Spinal cord (tissue), 10 donors: ENCODE data around the gene FXYD3. TPM values are rescaled to one million over a fixed set of nuclear protein-coding genes. Genes with fewer than 3 reads are reported as not detected.

Source experiments
- DNase-seq, 6 donors: peaks; one replicate each; pipeline versions ENCODE4 v3.0.0 to v3.0.0-alpha.2; 2013 to 2015; ENCODE audit warnings: low spot score in 6 of 6, low read depth in 4 of 6
- H3K27ac ChIP-seq: one replicate; pipeline ENCODE4 v1.5.1; 2013; ENCODE audit warnings: low read depth, low read length, control low read depth
- H3K27me3 ChIP-seq: one replicate; pipeline ENCODE4 v1.6.1; 2013; ENCODE audit warnings: low read length; ENCODE audit not compliant: control insufficient read depth, insufficient read depth
- H3K36me3 ChIP-seq: one replicate; pipeline ENCODE4 v1.6.1; 2013; ENCODE audit warnings: low read length; ENCODE audit not compliant: control insufficient read depth, insufficient read depth
- H3K4me1 ChIP-seq: one replicate; pipeline ENCODE4 v1.6.1; 2013; ENCODE audit warnings: low read length; ENCODE audit not compliant: control insufficient read depth, insufficient read depth
- H3K4me3 ChIP-seq: one replicate; pipeline ENCODE4 v1.5.1; 2013; ENCODE audit warnings: low read depth, low read length, control low read depth
- H3K9me3 ChIP-seq: one replicate; pipeline ENCODE4 v1.6.1; 2013; ENCODE audit warnings: low read length; ENCODE audit not compliant: control insufficient read depth, insufficient read depth
- WGBS: methylation state at CpG from one replicate; pipeline ENCODE4 v1.1.5; 2013; ENCODE audit warnings: missing lambda C conversion rate; ENCODE audit not compliant: insufficient coverage; 5-methylcytosine and 5-hydroxymethylcytosine counted together
- long read RNA-seq, 4 donors: transcript quantifications; one replicate each; lab custom pipeline, GENCODE V29; 2026
- polyA plus RNA-seq, 2 donors: library from polyadenylated mRNA; unstranded; fragments of 120-200 nt; gene quantifications; one replicate each; pipeline ENCODE4 v1.2.1, GENCODE V29; 2013; ENCODE audit not compliant: insufficient read length in 2 of 2
- total RNA-seq, 2 donors: library from RNA; depleted of rRNA in 1 of 2; stranded (reverse); fragments of 120-200 nt in 1 of 2; fragments of >200 nt in 1 of 2; gene quantifications; one replicate each; pipeline versions ENCODE4 v1.2.3 to v1.2.4, GENCODE V29; 2013 to 2014
- donor health status: healthy.

Gene FXYD3
- total RNA-seq (1 to 10 TPM in 1 of 2 donors, under 1 TPM in 1; 0.40 to 2.6 TPM), polyA plus RNA-seq (1 to 10 TPM in 1 of 2 donors, under 1 TPM in 1; 0.49 to 1.7 TPM)
- long read RNA-seq, donor 1, partial matches to known transcripts = 0 of 2 reads
- long read RNA-seq, donor 1, other reads (novel, unspliced or antisense) = 0 of 2 reads
- long read RNA-seq, donor 2 = 0 reads
- long read RNA-seq, donor 3 = 0 reads
- long read RNA-seq, donor 4, partial matches to known transcripts = 26 of 27 reads
- long read RNA-seq, donor 4, other reads (novel, unspliced or antisense) = 0 of 27 reads

- DNase-seq = peak in 4 of 6 donors; percentile 59 to 91 (median 72)
- H3K4me1 ChIP-seq = peaks cover 58% of the 10 kb centered on the region
- 33% methylated on average over 7 of the region's 14 CpGs for WGBS
- no peaks in the 10 kb centered on the region for H3K27me3 ChIP-seq
- peak within 1 kb of the TSS; percentile 29 for H3K4me3 ChIP-seq
- H3K27ac ChIP-seq = peak within 1 kb of the TSS; percentile 88
- no peaks in the 10 kb centered on the region for H3K36me3 ChIP-seq
- H3K9me3 ChIP-seq = no peaks in the 10 kb centered on the region
These were observed at the start of gene FXYD3 for GRCh38 chr19:35115177-35115951. FXYD3 (plus strand) TSS chr19:35115823; CDS start chr19:35119377, 3,554 bp downstream.

GRCh38 chr19:35066121-35066520 lies 49.5 kb upstream of the FXYD3 start:
- peaks cover 3% of the 10 kb centered on the region for H3K27me3 ChIP-seq
- DNase-seq = no peak
- H3K36me3 ChIP-seq = no peaks in the 10 kb centered on the region
- WGBS = 96% methylated on average over 8 of the region's 15 CpGs
- H3K4me3 ChIP-seq = no peak overlapping the region
- no peak overlapping the region for H3K27ac ChIP-seq
- H3K9me3 ChIP-seq = peaks cover 2% of the 10 kb centered on the region
- H3K4me1 ChIP-seq = peaks cover 6% of the 10 kb centered on the region

GRCh38 chr19:35066691-35067563 lies 48.7 kb upstream of the FXYD3 start:
- no peak overlapping the region for H3K27ac ChIP-seq

GRCh38 chr19:35068941-35069634 lies 46.5 kb upstream of the FXYD3 start:
- WGBS = 60% methylated on average over 4 of the region's 10 CpGs
- no peak for DNase-seq
- no peak overlapping the region for H3K4me3 ChIP-seq
- H3K36me3 ChIP-seq = no peaks in the 10 kb centered on the region
- peaks cover 2% of the 10 kb centered on the region for H3K9me3 ChIP-seq
- peaks cover 6% of the 10 kb centered on the region for H3K4me1 ChIP-seq
- H3K27me3 ChIP-seq = peaks cover 3% of the 10 kb centered on the region
- H3K27ac ChIP-seq = peak overlapping the region; percentile 54

More at GRCh38 chr19:35066691-35067563, 48.7 kb upstream of the FXYD3 start:
- 33% methylated on average over 10 of the region's 14 CpGs for WGBS
- Histone ChIP-seq H3K4me1 (peaks cover 6% of the 10 kb centered on the region), H3K36me3 (no peaks in the 10 kb centered on the region), H3K4me3 (no peak overlapping the region), H3K9me3 (peaks cover 2% of the 10 kb centered on the region), H3K27me3 (peaks cover 3% of the 10 kb centered on the region)
- peak; percentile 36 to 94 (median 68) for DNase-seq

GRCh38 chr19:35069696-35070095 lies 45.9 kb upstream of the FXYD3 start:
- Histone ChIP-seq H3K4me1 (peaks cover 6% of the 10 kb centered on the region), H3K36me3 (no peaks in the 10 kb centered on the region), H3K27ac (peak overlapping the region; percentile 54), H3K9me3 (peaks cover 2% of the 10 kb centered on the region), H3K4me3 (no peak overlapping the region), H3K27me3 (peaks cover 3% of the 10 kb centered on the region)
- WGBS = 80% methylated on average over 1 of the region's 1 CpG
- peak in 2 of 6 donors; percentile 29 to 72 for DNase-seq

- WGBS = 88% methylated on average over 2 of the region's 3 CpGs
- Histone ChIP-seq H3K27me3 (peaks cover 3% of the 10 kb centered on the region), H3K4me3 (no peak overlapping the region), H3K9me3 (peaks cover 2% of the 10 kb centered on the region), H3K4me1 (peaks cover 6% of the 10 kb centered on the region), H3K27ac (peak overlapping the region; percentile 36), H3K36me3 (no peaks in the 10 kb centered on the region)
- no peak for DNase-seq
These were observed 45.2 kb upstream of the FXYD3 start for GRCh38 chr19:35070471-35070870.

GRCh38 chr19:35073516-35073915 lies 42.1 kb upstream of the FXYD3 start:
- WGBS = 78% methylated on average over 10 of the region's 10 CpGs
- DNase-seq = no peak
- peaks cover 2% of the 10 kb centered on the region for H3K9me3 ChIP-seq
- H3K4me3 ChIP-seq = no peak overlapping the region
- H3K27ac ChIP-seq = no peak overlapping the region
- H3K4me1 ChIP-seq = peaks cover 2% of the 10 kb centered on the region
- H3K27me3 ChIP-seq = peaks cover 2% of the 10 kb centered on the region
- no peaks in the 10 kb centered on the region for H3K36me3 ChIP-seq

GRCh38 chr19:35073941-35074340 lies 41.7 kb upstream of the FXYD3 start:
- no peaks in the 10 kb centered on the region for H3K4me1 ChIP-seq
- DNase-seq = no peak
- no peaks in the 10 kb centered on the region for H3K36me3 ChIP-seq
- H3K4me3 ChIP-seq = no peak overlapping the region
- no peak overlapping the region for H3K27ac ChIP-seq
- H3K27me3 ChIP-seq = no peaks in the 10 kb centered on the region
- WGBS = 84% methylated on average over 6 of the region's 8 CpGs
- peaks cover 2% of the 10 kb centered on the region for H3K9me3 ChIP-seq
